HCT116 (cell line): Measurements from ENCODE around the gene OBSCN. TPM values are rescaled to one million over a fixed set of nuclear protein-coding genes. Genes with fewer than 3 reads are reported as not detected.

ENCODE experiments used
- ATAC-seq: fragments of 200-7000 bp; cut with Tn5 transposase; 2 replicates; pipeline ENCODE4 v1.9.1; 2020; ENCODE audit warnings: mild to moderate bottlenecking, moderate library complexity
- BruUV-seq: library from RNA; stranded (reverse); fragments of 400-500 nt; replicated peaks from 2 replicates; lab custom pipeline; 2021; lab: Mats Ljungman, UMichigan
- CTCF ChIA-PET: fragments of 300-600 bp; sonication (Branson Sonifier 250); formaldehyde crosslinking; loops from one replicate; lab custom pipeline; 2021; ENCODE audit warnings: antibody characterized with exemption; lab: Charles Lee
- POLR2A ChIA-PET: fragments of 300-600, 350-600 bp; sonication (Branson Sonifier 250); formaldehyde crosslinking; loops from one replicate; lab custom pipeline; 2021; ENCODE audit warnings: antibody characterized with exemption; lab: Charles Lee
- RAD21 ChIA-PET, 2 experiments: fragments of 300-600 bp; sonication (Branson Sonifier 250); formaldehyde crosslinking; loops; one replicate each; lab custom pipeline; 2023; ENCODE audit warnings: low total read pairs in 2 of 2; ENCODE audit not compliant: uncharacterized antibody in 2 of 2, unreplicated experiment in 2 of 2, low non-redundant PET in 1 of 2; lab: Charles Lee
- DNase-seq: peaks from one replicate; pipeline ENCODE4 v3.0.0-alpha.2; 2010; ENCODE audit warnings: low read depth, low spot score
- H2AFZ ChIP-seq: fragments of 200-600 bp; shearing (Covaris generic), sonication (generic); 2 replicates; pipeline ENCODE4 v1.6.1; 2017; ENCODE audit warnings: low read depth, mixed run types, mixed read lengths, antibody characterized with exemption, low read length; ENCODE audit not compliant: poor library complexity, severe bottlenecking
- H3K27ac ChIP-seq: 2 replicates; pipeline ENCODE4 v1.5.1; 2012; ENCODE audit warnings: low read depth, low read length
- H3K27me3 ChIP-seq: fragments of 200-600 bp; sonication (generic); 2 replicates; pipeline ENCODE4 v1.6.1; 2016; ENCODE audit warnings: mixed run types, low read length, mixed read lengths; ENCODE audit not compliant: insufficient read depth
- H3K36me3 ChIP-seq, 2 experiments: fragments of 200-500 bp in 1 of 2; fragments of 200-600 bp in 1 of 2; sonication (Bioruptor generic) in 1 of 2; sonication (generic) in 1 of 2; 2 replicates each; pipeline versions ENCODE4 v1.5.1 to v1.6.1; 2014 to 2016; ENCODE audit warnings: low read length in 2 of 2, inconsistent platforms in 1 of 2, mixed read lengths in 1 of 2, mixed run types in 1 of 2; ENCODE audit not compliant: insufficient read depth in 2 of 2, control insufficient read depth in 1 of 2
- H3K4me1 ChIP-seq, 2 experiments: fragments of 200-600 bp in 1 of 2; sonication (generic) in 1 of 2; 2 replicates each; pipeline versions ENCODE4 v1.5.1 to v1.6.1; 2012 to 2017; ENCODE audit warnings: low read length in 2 of 2, inconsistent platforms in 1 of 2, mild to moderate bottlenecking in 1 of 2, mixed read lengths in 1 of 2, mixed run types in 1 of 2, moderate library complexity in 1 of 2; ENCODE audit not compliant: insufficient read depth in 2 of 2, control insufficient read depth in 1 of 2
- H3K4me2 ChIP-seq: fragments of 200-600 bp; sonication (generic); 2 replicates; pipeline ENCODE4 v1.6.1; 2017; ENCODE audit warnings: mixed run types, low read length, mixed read lengths
- H3K4me3 ChIP-seq, 2 experiments: fragments of 200-600 bp in 1 of 2; sonication (generic) in 1 of 2; replicated peaks in 1 of 2; 2 replicates each; pipeline ENCODE4 v1.5.1; 2011 to 2016; ENCODE audit warnings: low read length in 2 of 2, control low read depth in 1 of 2, low read depth in 1 of 2, mild to moderate bottlenecking in 1 of 2, mixed read lengths in 1 of 2, mixed run types in 1 of 2
- H3K79me2 ChIP-seq: fragments of 200-600 bp; sonication (generic); 2 replicates; pipeline ENCODE4 v1.6.1; 2017; ENCODE audit warnings: mild to moderate bottlenecking, mixed run types, low read length, moderate library complexity, mixed read lengths; ENCODE audit not compliant: insufficient read depth
- H3K9ac ChIP-seq: fragments of 200-600 bp; sonication (generic); 2 replicates; pipeline ENCODE4 v1.6.1; 2016; ENCODE audit warnings: low read length, mixed read lengths
- H3K9me2 ChIP-seq: fragments of 200-600 bp; sonication (generic), shearing (Covaris generic); 2 replicates; pipeline ENCODE4 v1.6.1; 2017; ENCODE audit warnings: mixed run types, mild to moderate bottlenecking, moderate library complexity; ENCODE audit not compliant: insufficient read depth
- H3K9me3 ChIP-seq, 2 experiments: fragments of 200-500 bp in 1 of 2; fragments of 200-600 bp in 1 of 2; sonication (Bioruptor generic) in 1 of 2; sonication (generic) in 1 of 2; 2 replicates each; pipeline ENCODE4 v1.6.1; 2014 to 2017; ENCODE audit warnings: low read length in 2 of 2, mixed read lengths in 2 of 2, inconsistent platforms in 1 of 2, low read depth in 1 of 2, mild to moderate bottlenecking in 1 of 2, mixed run types in 1 of 2, moderate library complexity in 1 of 2; ENCODE audit not compliant: control insufficient read depth in 1 of 2, insufficient read depth in 1 of 2
- H4K20me1 ChIP-seq: fragments of 200-600 bp; sonication (generic), shearing (Covaris generic); 2 replicates; pipeline ENCODE4 v1.6.1; 2017; ENCODE audit warnings: mixed run types, mild to moderate bottlenecking, moderate library complexity; ENCODE audit not compliant: insufficient read depth
- ATF3 ChIP-seq: IDR thresholded peaks from 2 replicates; pipeline ENCODE4 v1.6.1; 2012
- CBX3 ChIP-seq: IDR thresholded peaks from 2 replicates; pipeline ENCODE4 v1.6.1; 2012; ENCODE audit warnings: low read depth
- CEBPB ChIP-seq: IDR thresholded peaks from 2 replicates; pipeline ENCODE4 v1.6.1; 2012; ENCODE audit warnings: low read depth
- CTCF ChIP-seq, 3 experiments: fragments of 200-600 bp in 1 of 3; sonication (generic) in 1 of 3; IDR thresholded peaks in 2 of 3; conservative IDR thresholded peaks in 1 of 3; 2 replicates each; pipeline ENCODE4 v1.5.1; 2012 to 2017; ENCODE audit warnings: low read depth in 2 of 3, low read length in 2 of 3, antibody characterized with exemption in 1 of 3, borderline replicate concordance in 1 of 3, control low read depth in 1 of 3, mild to moderate bottlenecking in 1 of 3, mixed read lengths in 1 of 3, mixed run types in 1 of 3, moderate library complexity in 1 of 3; ENCODE audit not compliant: insufficient read depth in 1 of 3
- EGR1 ChIP-seq: IDR thresholded peaks from 2 replicates; pipeline ENCODE4 v1.6.1; 2012; ENCODE audit warnings: low read depth
- EZH2 ChIP-seq: fragments of 200-600 bp; sonication (generic); IDR thresholded peaks from 2 replicates; pipeline ENCODE4 v1.6.1; 2017; ENCODE audit warnings: antibody characterized with exemption, mixed run types
- FOSL1 ChIP-seq: IDR thresholded peaks from 2 replicates; pipeline ENCODE4 v1.6.1; 2012; ENCODE audit warnings: low read depth
- JUND ChIP-seq: IDR thresholded peaks from 2 replicates; pipeline ENCODE4 v1.6.1; 2012
- POLR2A ChIP-seq: IDR thresholded peaks from 2 replicates; pipeline ENCODE4 v1.7.0; 2011; ENCODE audit warnings: borderline replicate concordance; ENCODE audit not compliant: insufficient read depth, insufficient read length; ENCODE audit errors: extremely low read depth
- POLR2AphosphoS5 ChIP-seq: IDR thresholded peaks from 2 replicates; pipeline ENCODE4 v1.6.1; 2011; ENCODE audit warnings: mild to moderate bottlenecking, low read depth, low read length, moderate library complexity
- RAD21 ChIP-seq: IDR thresholded peaks from 2 replicates; pipeline ENCODE4 v1.6.1; 2012; ENCODE audit warnings: low read depth, mild to moderate bottlenecking
- REST ChIP-seq: IDR thresholded peaks from 2 replicates; pipeline ENCODE4 v1.6.1; 2012; ENCODE audit warnings: low read depth
- SIN3A ChIP-seq: IDR thresholded peaks from 2 replicates; pipeline ENCODE4 v1.6.1; 2012; ENCODE audit warnings: low read depth
- SRF ChIP-seq: IDR thresholded peaks from 2 replicates; pipeline ENCODE4 v1.6.1; 2012; ENCODE audit warnings: low read depth
- TCF7L2 ChIP-seq: IDR thresholded peaks from 2 replicates; pipeline ENCODE4 v1.7.0; 2011; ENCODE audit warnings: borderline replicate concordance, inconsistent platforms; ENCODE audit not compliant: insufficient read depth, insufficient read length; ENCODE audit errors: extremely low read depth
- YY1 ChIP-seq: IDR thresholded peaks from 2 replicates; pipeline ENCODE4 v1.6.1; 2011; ENCODE audit warnings: low read length, low read depth, moderate library complexity, mild to moderate bottlenecking; ENCODE audit not compliant: insufficient replicate concordance; ENCODE audit errors: extremely low read depth
- ZBTB33 ChIP-seq: IDR thresholded peaks from 2 replicates; pipeline ENCODE4 v1.6.1; 2011; ENCODE audit warnings: mild to moderate bottlenecking, low read length, moderate library complexity; ENCODE audit not compliant: insufficient replicate concordance; ENCODE audit errors: extremely low read depth
- ZFX ChIP-seq: fragments of 450-650 bp; IDR thresholded peaks from 2 replicates; pipeline ENCODE4 v1.6.1; 2017
- ZNF274 ChIP-seq: fragments of 200-500 bp; sonication (Bioruptor generic); IDR thresholded peaks from 2 replicates; pipeline ENCODE4 v1.6.1; 2014; ENCODE audit warnings: mild to moderate bottlenecking, low read depth, low read length, inconsistent platforms
- intact Hi-C: fragments of 100-400 bp; cut with micrococcal nuclease; formaldehyde crosslinking; loops from 2 replicates; pipeline ENCODE4 v1.10.0; 2022
- total RNA-seq: library from RNA; stranded (reverse); gene quantifications from one replicate; pipeline ENCODE4 v1.2.1, GENCODE V29; 2021; ENCODE audit not compliant: unreplicated experiment

The OBSCN gene
- total RNA-seq, 1 experiment from 2014 or later: 16.6 TPM

- H3K36me3 ChIP-seq: no peaks in the 10 kb centered on the region; a peak in 1 of 4 replicates
- DNase-seq: no peak
- ChIA-PET CTCF (no interaction called here), POLR2A (no interaction called here), RAD21 (no interaction called here)
- H3K4me2 ChIP-seq: no peak overlapping the region
- H3K9me2 ChIP-seq: no peaks in the 10 kb centered on the region
- H3K4me1 ChIP-seq: no peaks in the 10 kb centered on the region; a peak in 1 of 4 replicates
- TF ChIP-seq YY1: no peak
- TF ChIP-seq CTCF (IDR thresholded peaks at IDR 0.05 in 2 of 3, conservative IDR thresholded peaks at IDR 0.05 in 1 of 3; ENCODE audit: borderline replicate concordance in 1 of 3, insufficient read depth in 1 of 3, low read depth in 2 of 3, low read length in 2 of 3): no peak
- no peak for TF ChIP-seq ZBTB33
- TF ChIP-seq POLR2AphosphoS5: no peak
- TF ChIP-seq ZNF274: no peak
- TF ChIP-seq SRF: no peak
- TF ChIP-seq RAD21: no peak
- no peak for TF ChIP-seq ZFX
- TF ChIP-seq EZH2: no peak
- no peak for TF ChIP-seq JUND
- TF ChIP-seq EGR1: no peak
- no peak for TF ChIP-seq TCF7L2
- TF ChIP-seq CBX3: no peak
- no peak for TF ChIP-seq REST
- no peak for TF ChIP-seq FOSL1
- no peak for TF ChIP-seq POLR2A
- no peak for TF ChIP-seq ATF3
- no peak for TF ChIP-seq SIN3A
- no peak for TF ChIP-seq CEBPB
- no peak overlapping the region for H2AFZ ChIP-seq
- no peak overlapping the region for H3K4me3 ChIP-seq
- no peaks in the 10 kb centered on the region for H3K27me3 ChIP-seq
- no peak overlapping the region for H3K9ac ChIP-seq
- BruUV-seq: no TSS peak
- H3K9me3 ChIP-seq: no peaks in the 10 kb centered on the region
- H3K27ac ChIP-seq: no peak overlapping the region
- no peaks in the 10 kb centered on the region for H3K79me2 ChIP-seq
- intact Hi-C loops: no loop called here
- no peaks in the 10 kb centered on the region for H4K20me1 ChIP-seq
- no peak for ATAC-seq
Measured at GRCh38 chr1:228219245-228219961, 11.6 kb downstream of the OBSCN start.
